NCI-H2081 treated with DMSO at 0.1 percent for 48 hours (cell line): ENCODE data around the gene SLC7A8.

Experiments
- DNase-seq: peaks from one replicate; lab custom pipeline; 2025; lab: John Stamatoyannopoulos, UW

The SLC7A8 gene

DNA sequence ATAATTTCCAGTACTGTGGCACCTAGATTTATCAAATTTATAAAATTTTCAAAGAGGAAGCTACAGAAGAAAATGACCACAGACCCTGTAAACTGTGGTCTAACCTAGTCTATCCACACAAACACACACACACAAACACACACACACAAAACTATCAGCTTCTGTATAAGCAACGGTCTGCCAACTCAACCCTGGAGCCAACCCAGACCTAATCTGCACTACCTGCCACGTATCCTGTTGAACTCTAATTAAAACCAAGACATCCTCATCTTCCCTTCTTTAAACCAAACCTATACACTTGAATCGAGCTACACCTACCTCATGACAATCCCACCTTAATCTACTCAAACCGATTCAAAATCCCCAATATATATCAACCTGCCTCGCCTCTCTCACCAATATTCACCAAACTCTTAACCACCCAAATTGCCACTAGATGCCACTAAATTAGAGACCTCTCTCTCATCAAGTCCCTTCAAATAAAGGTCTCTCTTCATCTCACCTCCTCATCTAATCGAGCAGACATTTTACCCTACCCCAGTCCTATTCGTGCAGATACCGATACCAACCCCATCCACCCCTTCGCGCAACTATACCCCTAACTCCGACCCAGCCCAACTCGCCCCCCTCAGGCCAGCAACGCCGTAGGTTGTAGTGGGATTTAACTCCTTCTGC lies 89.3 kb downstream of the SLC7A8 start:
- no peak for DNase-seq

DNA sequence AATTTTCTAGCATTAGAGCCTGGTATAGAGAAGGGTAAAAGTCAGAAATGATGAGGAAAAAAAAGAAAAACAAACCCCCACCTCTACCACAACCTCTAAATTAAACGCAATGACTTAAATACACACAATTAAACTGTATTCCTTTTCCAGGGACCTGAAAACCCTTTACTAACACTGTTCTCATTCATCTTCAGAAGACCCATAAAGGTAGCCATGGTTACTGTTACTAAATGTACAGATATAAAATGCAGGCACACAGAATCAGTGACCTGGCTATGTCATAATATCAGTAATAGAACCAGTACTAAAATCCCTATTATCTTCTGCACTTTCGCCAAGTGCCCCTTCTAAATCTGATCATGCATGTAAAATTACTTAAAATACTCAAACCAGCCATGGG lies 89.9 kb downstream of the SLC7A8 start:
- DNase-seq = no peak

DNA sequence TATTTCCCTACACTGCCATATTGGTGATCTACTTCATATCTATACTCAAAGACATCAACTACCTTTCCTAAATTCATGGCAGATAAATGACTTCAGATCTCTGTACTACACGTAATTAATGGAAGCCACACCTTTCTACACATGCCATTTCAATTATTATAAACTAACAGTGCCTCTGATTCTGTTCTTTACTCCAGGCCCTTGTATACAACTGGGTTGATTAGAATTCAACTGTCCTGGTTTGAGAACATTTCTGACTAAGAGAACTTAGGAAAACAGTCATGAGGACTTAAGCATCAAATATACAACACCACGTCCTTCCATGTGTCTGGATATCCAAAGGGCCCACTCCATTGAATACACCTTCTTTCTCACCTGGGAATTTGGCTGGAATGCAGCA lies 90.4 kb downstream of the SLC7A8 start:
- no peak for DNase-seq

DNA sequence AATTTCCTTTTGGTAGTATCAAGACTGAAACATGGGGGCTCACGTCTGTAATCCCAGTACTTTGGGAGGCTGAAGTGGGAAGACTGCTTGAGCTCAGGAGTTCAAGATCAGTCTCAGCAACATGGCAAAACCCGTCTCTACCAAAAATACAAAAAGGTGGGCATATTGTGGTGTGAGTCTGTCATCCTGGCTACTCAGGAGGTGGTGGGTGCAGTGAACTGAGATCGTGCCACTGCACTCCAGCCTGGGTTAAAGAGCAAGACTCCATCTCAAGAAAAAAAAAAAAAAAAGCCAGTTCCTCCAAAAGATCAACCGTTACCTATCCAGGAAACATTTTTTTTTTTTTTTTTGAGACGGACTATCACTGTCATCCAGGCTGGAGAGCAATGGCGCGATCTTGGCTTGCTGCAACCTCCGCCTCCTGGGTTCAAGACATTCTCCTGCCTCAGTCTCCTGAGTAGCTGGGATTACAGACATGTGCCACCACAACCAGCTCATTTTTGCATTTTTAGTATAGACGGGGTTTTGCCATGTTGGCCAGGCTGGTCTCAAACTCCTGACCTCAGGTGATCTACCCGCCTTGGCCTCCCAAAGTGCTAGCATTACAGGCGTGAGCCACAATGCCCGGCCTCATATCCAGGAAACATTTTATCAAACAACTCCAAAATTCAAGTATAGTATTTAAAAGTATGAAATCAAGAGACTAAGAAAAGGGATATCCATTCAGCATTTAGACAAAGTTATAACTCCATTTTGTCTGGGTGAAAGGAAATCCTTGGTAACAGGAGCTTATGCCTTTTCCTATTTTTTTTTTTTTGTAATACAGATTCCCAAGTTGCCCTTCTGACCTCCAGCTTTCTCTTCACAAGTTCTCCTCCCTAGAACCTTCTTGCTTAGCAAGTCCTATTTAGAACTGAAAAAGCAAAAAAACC lies 91.9 kb downstream of the SLC7A8 start:
- DNase-seq = no peak

DNA sequence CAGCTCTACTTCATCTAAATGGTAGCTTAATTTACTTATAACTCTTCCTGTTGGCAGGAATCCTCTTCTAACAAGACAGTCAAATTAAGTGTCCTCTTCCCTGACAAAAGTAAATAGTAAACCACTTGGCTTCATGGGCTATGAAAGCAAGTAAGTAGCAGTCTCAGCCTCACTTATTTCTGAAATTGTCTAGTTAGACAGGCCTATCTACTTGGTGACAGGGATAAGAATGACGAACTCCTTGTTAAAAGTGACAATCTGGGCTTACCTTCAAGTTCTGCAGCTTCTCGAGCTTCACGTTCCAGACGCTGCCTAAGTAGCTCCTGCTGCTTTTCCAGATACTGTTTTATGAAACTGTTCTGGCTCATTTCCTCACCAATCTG lies 93.2 kb downstream of the SLC7A8 start:
- no peak for DNase-seq

DNA sequence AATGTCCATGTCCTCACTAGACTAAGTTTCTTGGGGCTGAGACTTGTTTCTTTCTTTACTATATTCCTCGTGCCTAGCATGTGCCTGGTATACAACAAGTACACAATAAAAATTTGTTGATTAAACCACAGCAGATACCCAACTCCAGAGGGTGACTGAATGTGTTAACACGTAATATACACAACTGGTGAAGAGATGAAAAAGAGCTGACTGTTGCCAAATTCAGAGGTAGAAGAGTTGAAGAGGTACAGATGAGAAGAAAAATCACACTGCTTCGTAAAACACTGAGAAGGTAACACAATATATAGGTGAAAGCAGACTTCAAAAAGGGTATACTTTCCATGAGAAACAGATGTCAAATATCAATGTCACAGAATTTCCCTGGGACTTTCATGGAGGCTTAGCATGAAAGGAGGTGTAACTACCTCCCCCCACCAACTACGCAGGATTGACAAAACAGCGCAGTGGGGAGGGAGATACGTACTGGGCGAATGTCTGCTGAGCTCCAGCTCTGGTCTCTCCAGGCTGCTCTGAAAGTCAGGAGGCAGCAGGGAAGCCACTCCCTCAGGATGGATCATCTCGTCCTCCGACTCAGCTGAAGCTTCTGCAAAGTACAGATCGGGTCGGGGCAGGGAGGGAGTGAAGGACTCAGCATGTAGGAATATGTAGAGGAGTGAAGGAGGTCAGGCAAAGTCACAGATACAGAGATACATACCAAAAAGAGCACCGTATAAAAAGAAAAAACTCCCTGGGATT lies 93.8 kb downstream of the SLC7A8 start:
- no peak for DNase-seq

DNA sequence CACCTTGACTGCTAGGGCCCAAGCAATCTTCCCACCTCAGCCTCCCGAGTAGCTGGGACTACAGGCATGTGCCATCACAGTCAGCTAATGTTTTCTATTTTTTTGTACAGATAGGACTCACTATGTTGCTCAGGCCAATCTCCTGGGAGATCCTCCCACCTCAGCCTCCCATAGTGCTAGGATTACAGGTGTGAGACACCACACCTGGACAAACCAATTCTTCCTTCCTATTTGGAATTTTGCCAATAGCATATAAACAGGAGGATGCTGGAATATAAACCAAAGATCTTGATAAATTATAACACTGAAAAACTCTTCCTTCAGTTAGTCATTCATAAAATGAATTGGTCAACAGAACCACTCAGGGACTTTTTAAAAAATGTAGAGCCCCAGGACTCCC lies 96.9 kb downstream of the SLC7A8 start:
- no peak for DNase-seq

DNA sequence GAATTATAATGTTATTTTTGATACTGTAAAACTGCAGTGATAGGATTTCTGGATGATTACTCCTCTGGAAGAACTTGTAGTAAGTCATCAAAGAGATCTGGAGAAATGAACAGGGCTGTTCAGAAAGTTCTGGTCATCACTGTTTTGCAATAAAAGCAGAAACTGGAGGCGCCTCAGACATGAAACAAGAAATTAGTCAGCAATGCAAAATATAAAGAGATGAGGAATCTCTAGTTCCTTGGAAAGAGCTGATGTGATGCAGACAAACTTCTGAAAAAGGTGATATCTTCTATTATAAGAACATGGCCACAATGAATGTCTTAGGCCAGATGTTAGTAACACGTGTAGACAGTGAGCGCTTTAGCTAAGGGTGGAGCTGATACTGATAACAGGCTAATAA lies 98.0 kb downstream of the SLC7A8 start:
- DNase-seq = no peak

DNA sequence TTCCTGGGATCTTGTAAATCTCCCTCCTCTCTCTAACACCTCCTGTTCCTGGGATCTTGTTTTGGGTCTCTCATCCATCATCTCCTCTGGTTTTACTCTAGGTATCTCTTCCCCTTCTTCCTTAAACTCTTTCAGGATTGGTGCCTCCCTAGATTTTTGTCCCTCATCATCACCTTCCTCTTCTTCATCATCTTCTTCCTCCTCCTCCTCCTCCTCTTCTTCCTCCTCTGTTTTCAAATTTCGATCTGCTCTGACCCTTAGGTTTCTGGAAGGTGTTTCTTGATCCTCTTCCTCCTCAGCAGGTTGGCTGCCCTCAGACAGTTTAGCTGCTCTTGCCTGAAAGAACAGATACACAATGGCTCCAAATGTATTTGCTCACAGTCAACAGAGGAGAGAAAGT lies 103.0 kb downstream of the SLC7A8 start:
- DNase-seq = no peak

DNA sequence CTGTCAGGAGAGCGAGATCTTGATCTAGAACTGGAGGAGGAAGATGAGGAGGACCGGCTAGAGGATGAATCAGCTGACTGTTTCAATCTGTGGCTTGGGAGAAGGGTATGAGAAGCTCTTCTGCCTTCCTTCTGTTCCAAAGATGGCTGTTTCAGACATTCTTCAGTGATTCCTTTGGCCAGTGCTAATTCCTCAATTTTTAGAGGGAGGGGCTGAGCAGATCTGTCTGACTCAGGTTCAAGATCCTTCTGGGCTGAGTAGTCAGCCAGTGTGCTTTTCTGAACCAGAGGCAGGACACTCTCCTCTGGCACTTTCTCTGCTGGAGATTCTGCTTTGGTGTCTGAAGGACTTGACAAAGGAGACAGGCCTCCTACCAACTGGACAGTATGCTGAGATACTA lies 103.7 kb downstream of the SLC7A8 start:
- no peak for DNase-seq

DNA sequence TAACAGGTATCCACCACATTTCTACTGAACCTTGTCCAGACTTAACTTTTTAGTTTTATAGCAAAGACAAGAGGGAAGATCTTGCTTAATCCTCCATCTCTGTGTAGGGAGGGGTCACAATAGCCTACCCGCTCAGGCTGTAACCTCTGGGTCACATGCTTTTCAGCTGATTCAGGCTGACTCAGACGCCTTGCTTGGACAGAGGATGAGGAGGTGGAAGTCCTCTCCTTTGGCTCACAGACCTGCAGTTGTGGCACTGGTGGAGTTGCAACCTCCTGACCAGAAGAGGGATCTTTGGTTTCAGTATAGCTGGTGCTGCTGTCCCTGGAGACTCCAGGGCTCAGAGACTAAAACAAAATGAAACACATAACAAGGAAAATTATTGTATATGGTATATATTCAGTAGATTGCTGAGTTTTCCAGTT lies 104.8 kb downstream of the SLC7A8 start:
- no peak for DNase-seq

DNA sequence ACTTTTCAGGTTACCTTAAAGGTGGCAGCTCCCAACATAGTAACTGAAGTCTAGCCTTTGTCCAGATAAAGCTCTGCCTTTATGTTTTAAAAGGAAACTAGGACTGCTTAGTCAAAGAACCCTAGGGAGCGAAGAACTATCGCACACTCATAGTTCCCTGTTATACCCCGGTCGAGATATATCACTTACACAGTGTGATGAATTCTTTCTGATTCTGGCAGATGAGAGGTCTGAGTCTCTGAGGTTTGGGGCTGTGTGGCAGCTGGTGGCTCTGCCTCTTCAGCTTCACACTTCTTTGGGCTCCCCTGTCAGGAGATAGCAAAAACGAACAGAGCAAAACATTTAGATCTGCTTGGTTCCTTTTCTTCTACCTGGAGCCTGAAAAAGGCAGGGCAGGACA lies 105.5 kb downstream of the SLC7A8 start:
- no peak for DNase-seq

DNA sequence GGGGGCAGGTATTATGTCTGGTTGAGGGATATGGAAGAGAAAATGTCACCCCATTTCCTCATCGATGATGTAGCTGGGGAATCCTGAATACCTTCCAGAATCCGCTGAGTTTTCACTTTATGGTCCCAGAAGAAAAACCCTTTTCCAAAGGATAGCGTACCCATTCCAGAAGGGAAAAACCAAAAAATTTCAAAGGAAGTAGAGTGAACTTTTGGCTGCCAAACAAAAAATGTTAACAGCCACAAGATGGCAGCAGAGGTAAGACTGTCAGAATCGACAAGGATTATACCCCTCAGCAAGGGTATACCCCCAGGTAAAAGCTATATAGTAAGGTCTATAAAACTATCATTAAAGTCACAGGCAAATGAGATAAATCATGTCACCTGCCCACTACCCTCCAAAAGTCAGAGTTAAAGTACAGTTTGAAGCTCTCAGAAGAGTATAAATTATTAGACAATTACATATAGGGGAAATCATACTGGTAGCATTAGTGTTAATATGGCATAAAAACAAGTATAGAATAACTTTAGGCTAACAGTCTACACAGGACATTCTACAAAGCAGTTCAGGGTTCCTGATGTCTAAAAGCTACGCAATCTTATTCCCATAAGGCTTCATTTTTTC lies 106.6 kb downstream of the SLC7A8 start:
- DNase-seq = no peak
